Activated B cell treated with CpG ODN at 0.5 μM for 24 hours (primary cell): Measurements from ENCODE around the gene ATP8A1. TPM values are rescaled to one million over a fixed set of nuclear protein-coding genes. Genes with fewer than 3 reads are reported as not detected.

Experiments
- ATAC-seq: fragments of 200-7000 bp; cut with Tn5 transposase; one replicate; pipeline ENCODE4 v1.10.0; 2021; ENCODE audit warnings: low read depth, mild to moderate bottlenecking, moderate library complexity
- CTCF ChIA-PET: fragments of 350-600 bp; sonication (Branson Sonifier 250); formaldehyde crosslinking; loops from one replicate; lab custom pipeline; 2021; ENCODE audit warnings: antibody characterized with exemption; lab: Charles Lee
- POLR2A ChIA-PET: fragments of 350-600 bp; sonication (Branson Sonifier 250); formaldehyde crosslinking; loops from one replicate; lab custom pipeline; 2021; ENCODE audit warnings: antibody characterized with exemption; lab: Charles Lee
- DNase-seq: peaks from one replicate; pipeline ENCODE4 v3.0.0; 2022
- H3K27ac Mint-ChIP-seq: one replicate; pipeline ENCODE4 v1.8.0; 2020; ENCODE audit warnings: mixed read lengths
- H3K27me3 Mint-ChIP-seq: one replicate; pipeline ENCODE4 v1.8.0; 2021; ENCODE audit warnings: mixed read lengths
- H3K36me3 Mint-ChIP-seq: one replicate; pipeline ENCODE4 v1.8.0; 2021; ENCODE audit warnings: low read depth, mixed read lengths
- H3K4me1 Mint-ChIP-seq: one replicate; pipeline ENCODE4 v1.8.0; 2021; ENCODE audit warnings: mixed read lengths
- H3K4me3 Mint-ChIP-seq: one replicate; pipeline ENCODE4 v1.8.0; 2020; ENCODE audit warnings: mild to moderate bottlenecking, mixed read lengths
- H3K9me3 Mint-ChIP-seq: one replicate; pipeline ENCODE4 v1.8.0; 2020; ENCODE audit warnings: mixed read lengths
- CTCF ChIP-seq: fragments of 200-600 bp; IDR thresholded peaks from one replicate; pipeline ENCODE4 v1.8.0; 2022; ENCODE audit warnings: antibody characterized with exemption, mild to moderate bottlenecking
- intact Hi-C: fragments of 100-400 bp; cut with micrococcal nuclease; formaldehyde crosslinking; loops from one replicate; pipeline ENCODE4 v1.15.1; 2024
- total RNA-seq: library from RNA; stranded (reverse); gene quantifications from 2 replicates; pipeline ENCODE4 v1.2.3, GENCODE V29; 2022

ATP8A1 gene
- total RNA-seq, 1 donor from 2014 or later = 35.6 TPM

- no peak for TF ChIP-seq CTCF
- DNase-seq = no peak
- Mint-ChIP-seq H3K9me3 (no peaks in the 10 kb centered on the region), H3K4me1 (no peaks in the 10 kb centered on the region), H3K27me3 (no peaks in the 10 kb centered on the region), H3K27ac (no peak overlapping the region), H3K36me3 (peaks cover 53% of the 10 kb centered on the region), H3K4me3 (no peak overlapping the region)
- no peak for ATAC-seq
- CTCF ChIA-PET = no interaction called here
- intact Hi-C loops = no loop called here
- POLR2A ChIA-PET = no interaction called here
Observed at GRCh38 chr4:42607011-42607726, 49.7 kb downstream of the ATP8A1 start.

- intact Hi-C loops = no loop called here
- no peak for ATAC-seq
- Mint-ChIP-seq H3K4me3 (no peak overlapping the region), H3K9me3 (no peaks in the 10 kb centered on the region), H3K27me3 (no peaks in the 10 kb centered on the region), H3K4me1 (peaks cover 5% of the 10 kb centered on the region), H3K27ac (no peak overlapping the region), H3K36me3 (peaks cover 38% of the 10 kb centered on the region)
- CTCF ChIA-PET = no interaction called here
- POLR2A ChIA-PET = no interaction called here
- TF ChIP-seq CTCF = no peak
- DNase-seq = no peak
Observed at GRCh38 chr4:42605264-42605663, 51.6 kb downstream of the ATP8A1 start.

GRCh38 chr4:42603862-42604261 is 53.0 kb downstream of the ATP8A1 start:
- ATAC-seq (no peak), DNase-seq (no peak)
- Mint-ChIP-seq H3K27me3 (no peaks in the 10 kb centered on the region), H3K9me3 (no peaks in the 10 kb centered on the region), H3K36me3 (peaks cover 30% of the 10 kb centered on the region), H3K4me3 (no peak overlapping the region), H3K27ac (no peak overlapping the region), H3K4me1 (peaks cover 6% of the 10 kb centered on the region)
- POLR2A ChIA-PET = no interaction called here
- TF ChIP-seq CTCF = no peak
- intact Hi-C loops = loop anchor here (2.0 kb wide), 1 partner anchor 17 kb away; no protein-coding TSS in a partner anchor
- CTCF ChIA-PET = no interaction called here

- Mint-ChIP-seq H3K4me3 (no peak overlapping the region), H3K27ac (peak overlapping the region; percentile 35), H3K9me3 (no peaks in the 10 kb centered on the region), H3K4me1 (peaks cover 9% of the 10 kb centered on the region), H3K27me3 (no peaks in the 10 kb centered on the region), H3K36me3 (peaks cover 18% of the 10 kb centered on the region)
- CTCF ChIA-PET = interaction anchor here (1.0 to 1.1 kb wide), 2 partner anchors 16 to 31 kb away, joined by 3 read pairs; no protein-coding TSS in a partner anchor
- no peak for TF ChIP-seq CTCF
- ATAC-seq (peak; percentile 58), DNase-seq (no peak)
- POLR2A ChIA-PET = interaction anchor here (0.9 to 2.1 kb wide), 2 partner anchors 36 to 56 kb away, joined by 3 to 20 read pairs; partner anchors contain the start of gene ATP8A1
- intact Hi-C loops = loop anchor here (2.0 kb wide), 1 partner anchor 26 kb away; no protein-coding TSS in a partner anchor
Observed at GRCh38 chr4:42600578-42600977, 56.3 kb downstream of the ATP8A1 start.

- Mint-ChIP-seq H3K4me3 (no peak overlapping the region), H3K36me3 (peaks cover 8% of the 10 kb centered on the region), H3K4me1 (peaks cover 9% of the 10 kb centered on the region), H3K27ac (no peak overlapping the region), H3K9me3 (no peaks in the 10 kb centered on the region), H3K27me3 (no peaks in the 10 kb centered on the region)
- DNase-seq (no peak), ATAC-seq (peak; percentile 18)
- TF ChIP-seq CTCF = no peak
- intact Hi-C loops = no loop called here
- ChIA-PET CTCF (no interaction called here), POLR2A (interaction anchor here (0.7 kb wide), 1 partner anchor 75 kb away, joined by 8 read pairs; no protein-coding TSS in a partner anchor)
Observed at GRCh38 chr4:42596918-42597317, 60.0 kb downstream of the ATP8A1 start.
